Hematopoietic multipotent progenitor cell treated with erythropoietin and hydrocortisone succinate and interleukin-3 and kit ligand, for 8 days (in vitro differentiated cells): Measurements from ENCODE around the gene USP33.
"Not testable (repeated sequence)": the region's sequence is repeated elsewhere in the genome, so short reads cannot be mapped to it uniquely, and the experiment has no call there.

Experiments used
- DNase-seq: peaks from one replicate; pipeline ENCODE4 v3.0.0-alpha.2; 2015

Gene USP33

GRCh38 chr1:77668924-77669449 lies 90.7 kb downstream of the USP33 start:
- DNase-seq = peak; percentile 48

GRCh38 chr1:77664939-77665516 lies 94.6 kb downstream of the USP33 start:
- no peak for DNase-seq

- DNase-seq = no peak
Measured at GRCh38 chr1:77661696-77662095, 98.0 kb downstream of the USP33 start.

GRCh38 chr1:77659879-77660593 lies 99.6 kb downstream of the USP33 start:
- no peak for DNase-seq

- DNase-seq = no peak
Measured at GRCh38 chr1:77658271-77658670, 101.4 kb downstream of the USP33 start.

- DNase-seq = no peak
Measured at GRCh38 chr1:77655431-77655974, 104.1 kb downstream of the USP33 start.

GRCh38 chr1:77652970-77653516 lies 106.6 kb downstream of the USP33 start:
- DNase-seq = no peak

- DNase-seq = no peak
Measured at GRCh38 chr1:77652268-77652667, 107.4 kb downstream of the USP33 start.

- DNase-seq = no peak
Measured at GRCh38 chr1:77649127-77649526, 110.5 kb downstream of the USP33 start.

- DNase-seq = not testable (repeated sequence)
Measured at GRCh38 chr1:77646224-77646623, 113.4 kb downstream of the USP33 start.
